KMS-11 (cell line): ENCODE measurements around the gene KCNN2.
"Not testable (repeated sequence)": the region's sequence is repeated elsewhere in the genome, so short reads cannot be mapped to it uniquely, and the experiment has no call there.

Experiments used
- H2AFZ ChIP-seq: fragments of 200-600 bp; sonication (generic); 2 replicates; pipeline ENCODE4 v1.6.1; 2016; ENCODE audit warnings: antibody characterized with exemption, mixed run types, low read depth
- H3K27ac ChIP-seq: fragments of 200-600 bp; sonication (generic); 2 replicates; pipeline ENCODE4 v1.6.1; 2016; ENCODE audit warnings: mild to moderate bottlenecking, mixed run types
- H3K27me3 ChIP-seq: fragments of 200-600 bp; sonication (generic); 2 replicates; pipeline ENCODE4 v1.6.1; 2017; ENCODE audit warnings: mild to moderate bottlenecking, low read depth, mixed run types, moderate library complexity; ENCODE audit not compliant: insufficient read depth
- H3K36me3 ChIP-seq: fragments of 200-600 bp; sonication (generic); 2 replicates; pipeline ENCODE4 v1.6.1; 2017; ENCODE audit warnings: mild to moderate bottlenecking, mixed run types; ENCODE audit not compliant: insufficient read depth
- H3K4me1 ChIP-seq: fragments of 200-600 bp; sonication (generic); 2 replicates; pipeline ENCODE4 v1.6.1; 2016; ENCODE audit warnings: mild to moderate bottlenecking, low read depth, mixed run types; ENCODE audit not compliant: poor library complexity, severe bottlenecking
- H3K4me2 ChIP-seq: fragments of 200-600 bp; sonication (generic); 2 replicates; pipeline ENCODE4 v1.7.0; 2016; ENCODE audit warnings: mild to moderate bottlenecking, mixed run types
- H3K4me3 ChIP-seq: fragments of 200-600 bp; sonication (generic); IDR thresholded peaks from 2 replicates; pipeline ENCODE4 v1.6.1; 2017; ENCODE audit warnings: low read depth, low read length, mixed read lengths; ENCODE audit not compliant: insufficient read depth
- H3K79me2 ChIP-seq: fragments of 200-600 bp; sonication (generic); 2 replicates; pipeline ENCODE4 v1.6.1; 2016; ENCODE audit warnings: low read depth, mixed run types; ENCODE audit not compliant: insufficient read depth
- H3K9ac ChIP-seq: fragments of 200-600 bp; sonication (generic); 2 replicates; pipeline ENCODE4 v1.6.1; 2016; ENCODE audit warnings: mild to moderate bottlenecking, mixed run types
- H4K20me1 ChIP-seq: fragments of 200-600 bp; sonication (generic); 2 replicates; pipeline ENCODE4 v1.6.1; 2016; ENCODE audit warnings: mild to moderate bottlenecking, mixed run types; ENCODE audit not compliant: insufficient read depth
- TF ChIP-seq, protein P1 (sequence below): fragments of 200-600 bp; sonication (generic); conservative IDR thresholded peaks from 2 replicates; pipeline ENCODE4 v1.6.1; 2017; ENCODE audit warnings: low read depth, mild to moderate bottlenecking, antibody characterized with exemption, low read length, moderate library complexity, mixed read lengths

KCNN2 gene

GRCh38 chr5:114430532-114430931 lies 68.7 kb downstream of the KCNN2 start:
- TF ChIP-seq, protein P1, sequence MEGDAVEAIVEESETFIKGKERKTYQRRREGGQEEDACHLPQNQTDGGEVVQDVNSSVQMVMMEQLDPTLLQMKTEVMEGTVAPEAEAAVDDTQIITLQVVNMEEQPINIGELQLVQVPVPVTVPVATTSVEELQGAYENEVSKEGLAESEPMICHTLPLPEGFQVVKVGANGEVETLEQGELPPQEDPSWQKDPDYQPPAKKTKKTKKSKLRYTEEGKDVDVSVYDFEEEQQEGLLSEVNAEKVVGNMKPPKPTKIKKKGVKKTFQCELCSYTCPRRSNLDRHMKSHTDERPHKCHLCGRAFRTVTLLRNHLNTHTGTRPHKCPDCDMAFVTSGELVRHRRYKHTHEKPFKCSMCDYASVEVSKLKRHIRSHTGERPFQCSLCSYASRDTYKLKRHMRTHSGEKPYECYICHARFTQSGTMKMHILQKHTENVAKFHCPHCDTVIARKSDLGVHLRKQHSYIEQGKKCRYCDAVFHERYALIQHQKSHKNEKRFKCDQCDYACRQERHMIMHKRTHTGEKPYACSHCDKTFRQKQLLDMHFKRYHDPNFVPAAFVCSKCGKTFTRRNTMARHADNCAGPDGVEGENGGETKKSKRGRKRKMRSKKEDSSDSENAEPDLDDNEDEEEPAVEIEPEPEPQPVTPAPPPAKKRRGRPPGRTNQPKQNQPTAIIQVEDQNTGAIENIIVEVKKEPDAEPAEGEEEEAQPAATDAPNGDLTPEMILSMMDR: no peak

GRCh38 chr5:114432684-114433083 lies 70.8 kb downstream of the KCNN2 start:
- not testable (repeated sequence) for H4K20me1 ChIP-seq, H2AFZ ChIP-seq, H3K4me2 ChIP-seq, H3K79me2 ChIP-seq, H3K27ac ChIP-seq, H3K4me3 ChIP-seq, H3K9ac ChIP-seq, H3K4me1 ChIP-seq, H3K27me3 ChIP-seq, H3K36me3 ChIP-seq

More at GRCh38 chr5:114430532-114430931, 68.7 kb downstream of the KCNN2 start:
- Histone ChIP-seq H3K36me3 (no peaks in the 10 kb centered on the region), H3K27me3 (no peaks in the 10 kb centered on the region), H3K9ac (no peak overlapping the region), H2AFZ (no peak overlapping the region), H3K4me3 (no peak overlapping the region), H3K4me2 (no peak overlapping the region), H3K79me2 (no peaks in the 10 kb centered on the region), H3K27ac (no peak overlapping the region), H3K4me1 (no peaks in the 10 kb centered on the region), H4K20me1 (no peaks in the 10 kb centered on the region)

DNA sequence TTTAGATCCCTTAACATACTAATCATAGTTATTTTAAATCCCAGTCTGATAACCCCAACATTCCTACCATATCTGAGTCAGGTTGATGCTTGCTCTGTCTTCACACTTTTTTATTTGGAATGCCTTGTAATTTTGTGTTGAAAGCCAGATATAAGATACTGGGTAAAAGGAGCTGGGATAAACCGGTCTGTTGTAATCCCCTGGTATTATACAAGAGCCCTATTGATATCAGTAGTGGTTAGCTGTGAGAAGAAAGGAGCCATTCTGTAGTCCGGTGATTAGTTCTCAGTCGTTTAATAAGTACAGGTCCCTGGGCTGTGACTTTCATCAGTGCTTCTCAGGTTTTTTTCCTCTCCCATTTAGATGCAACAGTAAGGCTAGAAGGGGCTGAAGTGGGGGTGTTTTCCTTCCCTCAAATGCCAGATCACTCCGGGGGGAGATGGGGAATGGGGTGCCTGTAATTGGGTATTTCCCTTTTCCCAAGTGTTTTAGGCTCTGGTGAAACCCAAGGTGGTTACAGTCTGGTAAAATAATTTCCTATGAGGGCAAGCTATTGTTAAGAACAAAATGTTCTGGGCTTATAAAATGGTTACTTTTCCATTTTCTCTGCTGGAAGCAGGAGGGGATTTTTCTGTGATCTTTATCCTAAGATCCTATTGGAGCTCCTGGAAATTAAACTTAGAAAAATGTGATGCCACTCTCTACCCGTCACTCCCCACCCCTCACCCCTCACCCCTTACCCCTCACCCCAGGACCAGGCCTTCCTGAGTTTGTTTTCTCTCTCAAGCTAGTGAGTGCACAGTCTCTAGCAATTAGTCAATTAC lies 72.7 kb downstream of the KCNN2 start:
- Histone ChIP-seq H3K79me2 (no peaks in the 10 kb centered on the region), H3K36me3 (no peaks in the 10 kb centered on the region), H3K4me2 (no peak overlapping the region), H3K4me1 (no peaks in the 10 kb centered on the region), H3K9ac (no peak overlapping the region), H4K20me1 (no peaks in the 10 kb centered on the region), H3K27ac (no peak overlapping the region), H3K4me3 (no peak overlapping the region), H3K27me3 (no peaks in the 10 kb centered on the region), H2AFZ (no peak overlapping the region)
- TF ChIP-seq, protein P1: no peak

- Histone ChIP-seq H3K4me3 (no peak overlapping the region), H3K27me3 (no peaks in the 10 kb centered on the region), H3K27ac (no peak overlapping the region), H3K36me3 (no peaks in the 10 kb centered on the region), H3K4me2 (no peak overlapping the region), H3K9ac (no peak overlapping the region), H3K4me1 (no peaks in the 10 kb centered on the region), H3K79me2 (no peaks in the 10 kb centered on the region), H4K20me1 (no peaks in the 10 kb centered on the region), H2AFZ (no peak overlapping the region)
- TF ChIP-seq, protein P1: no peak
Observed at GRCh38 chr5:114435220-114435481, 73.3 kb downstream of the KCNN2 start.

DNA sequence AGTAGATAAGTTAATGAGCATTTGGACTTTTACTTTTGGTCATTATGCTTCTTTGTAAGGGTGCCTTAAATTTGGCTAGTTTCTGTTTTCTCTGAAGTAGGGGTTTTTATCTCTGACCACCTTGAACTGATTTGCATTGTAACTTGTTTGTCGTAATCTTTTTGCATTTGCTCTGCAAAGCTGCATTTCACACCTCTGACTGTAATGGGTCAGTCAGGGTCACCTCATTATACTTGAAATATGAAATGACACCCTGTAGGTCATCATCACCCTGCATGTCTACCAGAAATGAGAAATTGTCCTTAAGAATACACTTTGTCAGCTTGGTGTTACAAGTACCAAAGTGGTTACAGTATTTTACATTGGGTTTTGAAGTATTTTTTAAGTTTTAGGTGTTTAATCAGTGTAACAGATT lies 74.0 kb downstream of the KCNN2 start:
- TF ChIP-seq, protein P1: no peak
- H3K4me2 ChIP-seq: no peak overlapping the region
- no peak overlapping the region for H2AFZ ChIP-seq
- no peaks in the 10 kb centered on the region for H3K36me3 ChIP-seq
- H3K4me3 ChIP-seq: no peak overlapping the region
- no peaks in the 10 kb centered on the region for H3K27me3 ChIP-seq
- H3K9ac ChIP-seq: no peak overlapping the region
- H3K27ac ChIP-seq: no peak overlapping the region
- no peaks in the 10 kb centered on the region for H3K79me2 ChIP-seq
- no peaks in the 10 kb centered on the region for H3K4me1 ChIP-seq
- H4K20me1 ChIP-seq: no peaks in the 10 kb centered on the region
